OCI-LY7 (cell line): ENCODE results near the gene PFKP.

Experiments used
- EZH2phosphoT487 ChIP-seq: fragments of 200-600 bp; sonication (generic); IDR thresholded peaks from 2 replicates; pipeline ENCODE4 v1.6.1; 2018; ENCODE audit warnings: low read depth, borderline replicate concordance, mild to moderate bottlenecking, mixed run types, antibody characterized with exemption, low read length, moderate library complexity, mixed read lengths
- TF ChIP-seq, protein P1 (sequence below): fragments of 200-600 bp; sonication (generic); conservative IDR thresholded peaks from 2 replicates; pipeline ENCODE4 v1.5.1; 2014; ENCODE audit warnings: mild to moderate bottlenecking, antibody characterized with exemption, low read length, moderate library complexity, mixed read lengths

DNA sequence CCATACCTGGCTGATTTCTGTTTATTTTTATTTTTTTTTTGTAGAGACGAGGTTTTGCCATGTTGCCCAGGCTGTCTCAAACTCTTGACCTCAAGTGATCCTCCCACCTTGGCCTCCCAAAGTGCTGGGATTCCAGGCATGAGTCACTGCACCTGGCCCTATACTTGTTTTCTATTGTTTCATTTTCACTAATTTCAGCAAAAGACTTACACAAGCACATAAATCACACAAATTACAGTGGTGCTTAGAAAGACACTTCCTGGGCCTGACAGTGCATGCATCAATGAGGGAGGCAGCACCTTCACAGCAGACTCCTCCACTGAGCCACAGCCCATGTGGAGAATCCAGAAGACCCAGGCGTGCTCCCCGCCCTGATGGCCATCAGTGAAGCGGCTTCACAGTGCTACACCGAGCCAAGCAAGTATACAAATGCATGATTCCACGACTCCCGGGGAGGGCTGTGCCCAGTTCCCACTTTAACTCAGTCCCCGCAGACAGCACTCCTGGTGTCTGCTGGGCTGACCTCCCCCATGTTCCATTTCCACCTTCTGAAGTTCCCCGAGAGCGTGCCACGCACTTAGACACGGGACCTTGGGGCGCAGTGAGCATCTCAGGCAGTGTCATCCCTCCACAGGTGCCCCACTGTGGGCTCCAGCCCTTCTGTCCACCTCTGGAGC lies 84.7 kb downstream of the PFKP start:
- TF ChIP-seq, protein P1, sequence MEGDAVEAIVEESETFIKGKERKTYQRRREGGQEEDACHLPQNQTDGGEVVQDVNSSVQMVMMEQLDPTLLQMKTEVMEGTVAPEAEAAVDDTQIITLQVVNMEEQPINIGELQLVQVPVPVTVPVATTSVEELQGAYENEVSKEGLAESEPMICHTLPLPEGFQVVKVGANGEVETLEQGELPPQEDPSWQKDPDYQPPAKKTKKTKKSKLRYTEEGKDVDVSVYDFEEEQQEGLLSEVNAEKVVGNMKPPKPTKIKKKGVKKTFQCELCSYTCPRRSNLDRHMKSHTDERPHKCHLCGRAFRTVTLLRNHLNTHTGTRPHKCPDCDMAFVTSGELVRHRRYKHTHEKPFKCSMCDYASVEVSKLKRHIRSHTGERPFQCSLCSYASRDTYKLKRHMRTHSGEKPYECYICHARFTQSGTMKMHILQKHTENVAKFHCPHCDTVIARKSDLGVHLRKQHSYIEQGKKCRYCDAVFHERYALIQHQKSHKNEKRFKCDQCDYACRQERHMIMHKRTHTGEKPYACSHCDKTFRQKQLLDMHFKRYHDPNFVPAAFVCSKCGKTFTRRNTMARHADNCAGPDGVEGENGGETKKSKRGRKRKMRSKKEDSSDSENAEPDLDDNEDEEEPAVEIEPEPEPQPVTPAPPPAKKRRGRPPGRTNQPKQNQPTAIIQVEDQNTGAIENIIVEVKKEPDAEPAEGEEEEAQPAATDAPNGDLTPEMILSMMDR = no peak
- TF ChIP-seq EZH2phosphoT487 = no peak
